Measurements from ENCODE around the gene UIMC1.

- TF ChIP-seq MXI1 (IDR thresholded peaks at IDR 0.05; ENCODE audit: borderline replicate concordance, low read depth, low read length) (no peak), CTCF (conservative IDR thresholded peaks at IDR 0.05; ENCODE audit: low read depth, low read length) (no peak), MAZ (IDR thresholded peaks at IDR 0.05; ENCODE audit: borderline replicate concordance, low read depth, low read length) (no peak), RAD21 (IDR thresholded peaks at IDR 0.05; ENCODE audit: low read length) (no peak), ELK1 (IDR thresholded peaks at IDR 0.05; ENCODE audit: borderline replicate concordance, low read depth, low read length) (no peak), POLR2A (IDR thresholded peaks at IDR 0.05; ENCODE audit: low read depth, low read length) (no peak), SMC3 (IDR thresholded peaks at IDR 0.05; ENCODE audit: low read depth, low read length) (no peak), RCOR1 (IDR thresholded peaks at IDR 0.05; ENCODE audit: insufficient replicate concordance, low read length) (no peak), CEBPB (IDR thresholded peaks at IDR 0.05; ENCODE audit: low read depth, low read length) (no peak), MAFK (IDR thresholded peaks at IDR 0.05; ENCODE audit: low read depth, low read length) (no peak)
Measured at GRCh38 chr5:176883700-176884570, 122.6 kb downstream of the UIMC1 start.

Data from IMR-90 (cell line).